IPS-18c (cell line): ENCODE data around the gene ACD.
A peak's percentile ranks its signal among the peaks of the same experiment; 100 is the strongest.

Source experiments
- H3K4me3 ChIP-seq: 2 replicates; pipeline ENCODE4 v1.7.0; 2013; ENCODE audit warnings: low read depth, mild to moderate bottlenecking, low read length, moderate library complexity; ENCODE audit not compliant: insufficient read depth
- H3K9me3 ChIP-seq: one replicate; pipeline ENCODE4 v1.6.1; 2013; ENCODE audit warnings: mild to moderate bottlenecking, low read length, moderate library complexity; ENCODE audit not compliant: control insufficient read depth, insufficient read depth

The ACD gene

DNA sequence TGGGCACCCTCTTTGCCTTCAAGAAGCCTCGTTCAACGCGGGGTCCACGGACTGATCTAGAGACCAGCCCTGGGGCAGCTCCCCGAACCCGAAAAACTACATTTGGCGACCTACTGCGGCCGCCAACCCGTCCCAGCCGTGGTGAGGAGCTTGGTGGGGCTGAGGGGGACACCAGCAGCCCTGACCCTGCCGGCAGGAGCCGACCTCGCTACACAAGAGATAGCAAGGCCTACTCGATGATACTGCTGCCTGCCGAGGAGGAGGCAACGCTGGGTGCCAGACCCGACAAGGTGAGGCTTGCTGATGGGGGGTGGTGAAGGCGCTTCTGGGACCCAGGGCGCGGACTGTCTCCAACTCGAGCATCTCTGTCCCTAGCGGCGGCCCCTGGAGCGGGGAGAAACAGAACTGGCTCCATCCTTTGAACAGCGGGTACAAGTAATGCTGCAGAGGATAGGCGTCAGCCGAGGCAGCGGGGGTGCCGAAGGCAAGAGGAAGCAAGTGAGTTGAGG lies 5.6 kb downstream of the ACD start:
- Histone ChIP-seq H3K9me3 (no peaks in the 10 kb centered on the region), H3K4me3 (no peak overlapping the region)

DNA sequence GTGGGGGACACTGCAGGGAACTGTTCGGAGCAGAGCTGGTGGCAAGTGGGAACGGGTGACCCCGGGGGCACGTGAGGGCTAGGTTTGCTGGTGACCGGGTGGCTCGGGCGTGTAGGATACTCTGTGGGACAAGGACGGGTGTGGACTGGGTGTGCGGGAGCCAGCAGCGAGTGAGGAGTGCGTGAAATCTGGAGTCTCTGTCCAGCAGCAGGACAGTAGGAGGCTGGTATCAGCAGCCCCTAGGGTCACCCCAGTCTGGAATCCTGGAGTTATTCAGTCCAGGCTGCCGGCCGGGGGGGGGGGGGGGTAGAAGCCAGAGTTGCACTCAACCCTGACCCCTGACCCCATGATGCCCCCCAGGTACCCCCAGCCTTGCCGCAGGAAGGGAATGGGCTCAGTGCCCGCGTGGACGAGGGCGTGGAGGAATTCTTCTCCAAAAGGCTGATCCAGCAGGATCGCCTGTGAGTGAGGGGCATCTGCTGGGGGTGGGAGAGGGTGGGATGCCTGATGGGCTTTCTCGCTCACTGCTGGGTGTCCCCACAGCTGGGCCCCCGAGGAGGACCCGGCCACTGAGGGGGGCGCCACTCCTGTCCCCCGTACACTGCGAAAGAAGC lies 6.2 kb downstream of the ACD start:
- H3K4me3 ChIP-seq = peak overlapping the region; percentile 63

DNA sequence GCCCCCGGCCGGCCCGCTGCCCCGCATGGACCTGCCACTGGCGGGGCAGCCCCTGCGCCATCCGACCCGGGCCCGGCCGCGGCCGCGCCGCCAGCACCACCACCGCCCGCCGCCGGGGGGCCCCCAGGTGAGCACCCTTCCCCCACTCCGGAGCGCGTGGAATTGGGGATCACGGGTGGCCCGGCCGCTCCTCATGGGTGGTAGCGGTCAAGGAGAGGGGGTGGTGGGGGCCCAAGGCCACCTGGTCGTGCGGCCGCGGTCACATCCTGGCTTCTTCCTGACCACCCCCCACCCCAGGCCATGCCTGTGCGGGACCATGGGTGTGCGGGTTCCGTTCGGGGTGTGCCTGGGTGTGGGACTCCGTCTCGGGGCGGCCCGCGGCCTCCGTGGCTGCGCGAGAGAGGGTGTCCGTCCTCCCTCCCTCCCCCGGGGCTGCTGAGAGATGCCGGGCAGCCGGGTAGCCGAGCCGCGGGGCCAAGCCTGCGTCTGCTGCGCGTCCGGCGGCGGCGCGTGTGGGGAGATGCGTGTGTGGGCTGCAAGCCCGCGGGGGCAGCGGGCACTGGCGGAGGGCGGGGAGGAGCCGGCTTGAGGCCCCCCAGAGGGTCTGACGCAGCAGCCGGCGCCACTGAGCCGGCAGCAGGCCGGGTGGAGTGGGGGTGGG lies 6.8 kb downstream of the ACD start:
- H3K4me3 ChIP-seq = peak overlapping the region; percentile 63
- no peaks in the 10 kb centered on the region for H3K9me3 ChIP-seq

More for the DNA sequence above, 6.2 kb downstream of the ACD start:
- no peaks in the 10 kb centered on the region for H3K9me3 ChIP-seq

DNA sequence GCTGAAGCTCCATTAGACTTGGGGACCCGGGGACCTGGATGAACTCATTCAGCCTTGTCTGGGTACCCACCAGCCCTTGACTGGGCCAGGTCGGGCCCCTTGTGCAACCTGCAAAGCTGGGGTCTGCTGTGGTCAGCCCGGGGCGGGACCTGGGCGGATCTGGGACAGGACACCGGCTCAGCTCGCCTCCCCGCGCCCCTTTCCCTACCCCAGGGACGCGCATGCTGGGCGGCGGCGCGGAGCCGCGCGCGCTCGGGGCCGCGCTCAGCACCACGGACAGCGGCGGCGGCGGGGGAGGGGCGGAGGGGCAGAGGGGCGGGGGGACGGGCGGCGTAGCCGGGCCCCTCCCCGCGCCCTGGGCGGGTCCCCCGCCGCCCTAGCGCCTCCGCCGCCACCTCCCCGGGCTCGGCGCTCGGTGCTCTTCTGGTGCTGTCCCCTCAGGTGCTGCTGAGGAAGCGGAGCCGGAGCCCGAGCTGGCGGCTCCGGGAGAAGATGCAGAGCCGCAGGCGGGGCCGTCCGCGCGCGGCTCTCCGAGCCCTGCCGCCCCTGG lies 7.4 kb downstream of the ACD start:
- Histone ChIP-seq H3K4me3 (peak overlapping the region; percentile 63), H3K9me3 (no peaks in the 10 kb centered on the region)

DNA sequence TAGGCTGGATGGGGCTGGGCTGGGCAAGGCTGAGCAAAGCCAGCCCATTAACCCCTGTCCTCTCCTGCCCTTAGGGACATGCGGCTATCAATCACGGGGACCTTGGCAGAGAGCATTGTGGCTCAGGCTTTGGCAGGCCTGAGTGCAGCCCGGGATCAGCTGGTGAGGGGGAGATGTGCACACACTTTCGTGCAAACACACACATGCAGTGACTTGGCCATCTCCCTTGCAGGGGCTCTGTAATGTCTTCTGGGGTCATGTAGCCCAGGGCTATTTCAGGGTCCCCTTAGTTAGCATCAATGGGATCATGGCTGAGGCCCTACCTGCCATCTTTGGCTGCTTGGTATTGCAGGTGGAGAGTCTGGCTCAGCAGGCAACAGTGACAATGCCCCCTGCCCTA lies 8.2 kb downstream of the ACD start:
- no peak overlapping the region for H3K4me3 ChIP-seq
- H3K9me3 ChIP-seq = no peaks in the 10 kb centered on the region

DNA sequence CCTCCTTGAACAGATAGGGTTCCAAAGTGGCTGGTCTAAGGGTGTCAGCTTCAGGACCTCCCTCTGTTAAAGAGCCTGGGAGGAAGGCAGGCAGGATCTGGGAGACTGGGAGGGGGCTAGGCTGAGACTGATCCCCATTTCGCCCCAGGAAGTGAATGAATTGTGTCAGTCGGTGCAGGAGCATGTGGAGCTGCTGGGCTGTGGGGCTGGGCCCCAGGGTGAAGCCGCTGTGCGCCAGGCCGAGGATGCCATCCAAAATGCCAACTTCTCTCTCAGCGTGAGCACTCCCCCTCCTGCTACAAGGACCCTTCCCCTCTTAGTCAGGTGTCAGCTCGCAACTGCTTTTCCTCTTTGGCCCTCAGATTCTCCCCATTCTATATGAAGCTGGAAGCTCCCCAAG lies 9.0 kb downstream of the ACD start:
- Histone ChIP-seq H3K9me3 (no peaks in the 10 kb centered on the region), H3K4me3 (no peak overlapping the region)

DNA sequence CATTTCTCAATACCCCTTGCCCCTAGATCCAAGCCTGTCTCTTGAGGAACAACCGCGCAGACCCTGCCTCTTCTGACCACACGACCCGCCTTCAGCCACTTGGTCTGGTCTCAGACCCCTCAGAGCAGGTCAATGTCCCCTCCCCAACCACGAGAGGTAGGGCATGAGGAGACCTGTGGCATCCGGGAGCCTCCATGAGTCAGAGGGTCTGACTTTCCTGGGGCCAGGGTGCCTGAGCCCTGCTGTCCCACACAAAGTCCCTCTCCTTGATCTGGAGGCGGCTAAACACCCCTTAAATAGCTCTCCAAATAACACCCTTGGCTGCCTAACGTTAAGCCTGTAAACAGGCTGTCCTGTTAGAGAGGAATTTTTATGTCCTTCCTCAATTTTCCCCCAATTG lies 10.0 kb downstream of the ACD start:
- no peak overlapping the region for H3K4me3 ChIP-seq
- no peaks in the 10 kb centered on the region for H3K9me3 ChIP-seq

DNA sequence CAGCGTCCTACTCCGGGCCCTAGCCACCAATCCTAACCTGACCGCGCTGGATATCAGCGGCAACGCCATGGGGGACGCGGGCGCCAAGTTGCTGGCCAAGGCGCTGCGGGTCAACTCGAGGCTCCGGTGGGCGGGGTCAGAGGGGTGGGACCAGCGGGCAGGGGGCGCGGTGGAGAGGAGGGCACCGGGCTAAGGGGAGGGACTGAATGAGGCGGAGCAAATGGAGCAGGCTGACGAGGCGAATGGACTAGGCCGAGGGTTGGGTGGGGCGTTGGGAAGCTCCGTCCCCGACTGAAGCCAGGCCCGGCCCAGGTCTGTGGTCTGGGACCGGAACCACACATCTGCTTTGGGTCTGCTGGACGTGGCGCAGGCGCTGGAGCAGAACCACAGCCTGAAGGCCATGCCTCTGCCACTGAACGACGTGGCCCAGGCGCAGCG lies 10.5 kb downstream of the ACD start:
- no peaks in the 10 kb centered on the region for H3K9me3 ChIP-seq
- no peak overlapping the region for H3K4me3 ChIP-seq

DNA sequence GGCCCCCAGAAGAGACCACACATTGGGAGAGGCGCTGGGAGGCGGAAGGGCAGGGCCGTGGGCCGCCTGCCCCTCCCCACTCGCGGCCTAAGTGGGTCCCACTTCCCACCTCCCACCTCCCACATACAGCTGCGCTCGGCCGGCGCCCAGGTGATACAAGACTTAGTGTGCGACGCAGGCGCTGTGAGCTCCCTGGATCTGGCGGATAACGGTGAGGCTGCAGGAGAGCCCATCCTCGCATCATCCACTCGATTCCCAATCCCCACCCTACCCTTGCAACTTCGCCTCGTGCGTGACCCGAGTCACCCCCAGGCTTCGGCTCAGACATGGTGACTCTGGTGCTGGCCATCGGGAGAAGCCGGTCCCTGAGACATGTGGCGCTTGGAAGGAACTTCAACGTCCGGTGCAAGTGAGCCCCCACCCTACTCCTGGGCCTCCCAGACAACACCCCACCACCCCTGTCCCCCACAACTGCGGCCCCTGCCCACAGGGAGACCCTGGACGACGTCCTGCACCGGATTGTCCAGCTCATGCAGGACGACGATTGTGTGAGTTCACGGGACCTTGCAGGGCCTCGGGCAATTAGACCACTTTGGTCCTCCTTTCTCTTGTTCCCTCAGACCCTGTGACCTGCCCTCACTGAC lies 11.2 kb downstream of the ACD start:
- H3K9me3 ChIP-seq = no peaks in the 10 kb centered on the region
- no peak overlapping the region for H3K4me3 ChIP-seq

DNA sequence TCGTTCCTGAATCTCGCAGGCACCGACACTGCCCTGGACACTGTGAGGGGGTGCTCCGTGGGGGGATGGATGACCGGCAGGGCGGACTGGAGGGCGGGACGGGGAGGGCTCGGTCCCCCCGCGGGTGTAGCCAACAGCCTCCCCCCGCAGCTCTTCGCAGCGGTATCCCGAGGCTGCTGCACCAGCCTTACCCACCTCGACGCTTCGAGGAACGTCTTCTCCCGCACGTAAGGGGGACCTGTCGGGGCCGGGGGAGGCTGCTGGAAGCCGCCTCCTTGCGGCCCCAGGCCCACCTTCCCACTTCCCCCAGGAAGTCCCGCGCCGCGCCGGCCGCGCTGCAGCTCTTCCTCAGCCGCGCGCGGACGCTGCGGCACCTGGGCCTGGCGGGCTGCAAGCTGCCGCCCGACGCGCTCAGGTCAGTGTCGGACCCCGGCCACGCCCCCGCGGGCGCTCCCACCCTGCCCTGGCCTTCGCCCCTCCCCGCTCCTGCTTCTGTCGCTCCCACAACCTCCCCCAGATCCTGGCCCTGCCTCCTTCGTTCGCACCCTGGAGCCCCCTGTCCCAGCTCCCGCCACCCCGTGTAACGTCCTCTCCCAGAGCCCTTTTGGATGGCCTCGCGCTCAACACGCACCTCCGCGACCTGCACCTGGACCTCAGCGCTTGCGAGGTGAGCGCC lies 11.8 kb downstream of the ACD start:
- H3K4me3 ChIP-seq = no peak overlapping the region
- H3K9me3 ChIP-seq = no peaks in the 10 kb centered on the region

DNA sequence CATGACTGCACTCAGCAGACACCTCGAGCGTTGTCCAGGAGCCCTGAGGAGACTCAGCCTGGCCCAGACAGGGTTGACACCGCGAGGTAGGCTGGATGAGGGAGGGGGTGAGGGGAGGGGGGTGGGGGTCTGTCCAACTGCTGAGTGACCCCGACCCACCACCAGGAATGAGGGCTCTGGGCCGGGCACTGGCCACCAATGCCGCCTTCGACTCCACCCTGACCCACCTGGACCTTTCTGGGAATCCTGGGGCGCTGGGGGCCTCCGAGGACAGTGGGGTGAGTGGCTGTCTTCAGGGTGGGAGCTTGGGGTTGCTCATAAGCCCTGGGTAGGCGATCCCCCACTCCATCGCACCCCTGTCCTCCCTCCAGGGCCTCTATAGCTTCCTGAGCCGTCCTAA lies 12.4 kb downstream of the ACD start:
- H3K9me3 ChIP-seq = no peaks in the 10 kb centered on the region
- no peak overlapping the region for H3K4me3 ChIP-seq

DNA sequence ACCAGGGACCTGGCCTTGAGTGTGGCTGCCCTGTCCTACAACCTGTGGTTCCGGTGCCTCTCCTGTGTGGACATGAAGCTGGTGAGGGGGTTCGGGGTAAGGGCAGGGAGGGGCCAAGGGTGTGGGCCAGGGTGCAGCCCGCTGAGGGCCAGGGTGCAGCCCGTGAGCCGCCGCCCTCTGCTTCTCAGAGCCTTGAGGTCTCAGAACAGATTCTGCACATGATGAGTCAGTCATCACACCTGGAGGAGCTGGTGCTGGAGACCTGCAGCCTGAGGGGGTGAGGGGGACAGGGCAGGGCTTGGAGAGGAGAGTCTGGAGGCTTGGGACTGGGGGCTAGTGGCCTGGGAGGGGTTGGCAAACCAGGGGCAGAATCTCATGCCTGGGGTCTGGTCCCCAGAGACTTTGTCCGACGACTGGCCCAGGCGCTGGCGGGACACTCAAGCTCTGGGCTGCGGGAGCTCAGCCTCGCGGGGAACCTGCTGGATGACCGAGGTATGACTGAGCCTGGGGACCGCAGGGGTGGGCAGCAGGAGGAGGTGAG lies 12.9 kb downstream of the ACD start:
- Histone ChIP-seq H3K4me3 (no peak overlapping the region), H3K9me3 (no peaks in the 10 kb centered on the region)

DNA sequence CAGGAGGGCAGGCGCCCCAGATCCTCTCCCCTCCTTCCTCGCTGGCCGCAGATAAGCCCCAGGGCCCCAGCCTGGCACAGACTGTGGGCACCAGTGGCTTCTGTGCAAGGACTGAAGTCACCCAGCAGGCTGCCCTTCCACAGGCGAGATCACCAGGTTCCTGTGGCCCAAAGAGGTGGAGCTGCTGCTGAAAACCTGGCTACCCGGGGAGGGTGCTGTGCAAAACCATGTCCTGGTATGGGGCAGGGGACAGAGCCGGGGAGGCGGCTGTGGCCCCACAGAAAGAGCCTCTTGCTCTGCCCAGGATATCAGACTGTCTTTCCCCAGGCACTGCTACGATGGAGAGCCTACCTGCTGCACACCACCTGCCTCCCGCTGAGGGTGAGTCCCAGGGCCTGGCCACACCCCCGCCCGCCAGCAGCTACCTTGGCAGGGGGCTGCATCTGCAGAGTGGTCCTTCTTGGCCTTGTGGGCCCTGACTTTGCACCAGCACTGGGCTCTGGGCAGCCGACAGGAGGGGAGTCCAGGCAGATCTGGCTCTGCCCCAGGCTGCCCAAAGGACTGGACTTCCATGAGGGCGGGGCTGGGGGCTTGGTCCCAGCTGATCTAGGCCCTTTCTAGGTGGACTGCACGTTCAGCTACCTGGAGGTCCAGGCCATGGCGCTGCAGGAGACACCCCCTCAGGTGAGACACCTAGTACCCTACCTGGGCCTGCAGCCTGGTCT lies 14.5 kb downstream of the ACD start:
- no peaks in the 10 kb centered on the region for H3K9me3 ChIP-seq
- peak overlapping the region; percentile 61 for H3K4me3 ChIP-seq

DNA sequence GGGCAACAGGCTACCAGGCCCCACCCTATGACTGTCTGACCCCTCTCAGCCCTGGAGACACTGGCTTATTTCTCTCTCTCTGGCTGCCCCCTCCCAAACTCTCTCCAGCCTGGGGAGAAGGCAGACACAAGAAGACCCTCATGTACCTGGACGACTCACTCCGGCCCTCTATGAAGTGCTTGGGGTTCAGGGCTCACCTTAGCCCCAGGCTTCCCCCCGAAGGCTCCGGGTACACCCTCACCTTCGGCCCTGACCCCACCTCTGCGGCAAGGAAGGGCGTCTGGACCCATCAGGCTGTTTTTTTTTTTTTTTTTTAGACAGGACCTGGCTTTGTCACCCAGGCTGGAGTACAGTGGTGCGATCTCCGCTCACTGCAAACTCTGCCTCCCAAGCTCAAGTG lies 16.0 kb downstream of the ACD start:
- H3K4me3 ChIP-seq = no peak overlapping the region
- H3K9me3 ChIP-seq = no peaks in the 10 kb centered on the region

DNA sequence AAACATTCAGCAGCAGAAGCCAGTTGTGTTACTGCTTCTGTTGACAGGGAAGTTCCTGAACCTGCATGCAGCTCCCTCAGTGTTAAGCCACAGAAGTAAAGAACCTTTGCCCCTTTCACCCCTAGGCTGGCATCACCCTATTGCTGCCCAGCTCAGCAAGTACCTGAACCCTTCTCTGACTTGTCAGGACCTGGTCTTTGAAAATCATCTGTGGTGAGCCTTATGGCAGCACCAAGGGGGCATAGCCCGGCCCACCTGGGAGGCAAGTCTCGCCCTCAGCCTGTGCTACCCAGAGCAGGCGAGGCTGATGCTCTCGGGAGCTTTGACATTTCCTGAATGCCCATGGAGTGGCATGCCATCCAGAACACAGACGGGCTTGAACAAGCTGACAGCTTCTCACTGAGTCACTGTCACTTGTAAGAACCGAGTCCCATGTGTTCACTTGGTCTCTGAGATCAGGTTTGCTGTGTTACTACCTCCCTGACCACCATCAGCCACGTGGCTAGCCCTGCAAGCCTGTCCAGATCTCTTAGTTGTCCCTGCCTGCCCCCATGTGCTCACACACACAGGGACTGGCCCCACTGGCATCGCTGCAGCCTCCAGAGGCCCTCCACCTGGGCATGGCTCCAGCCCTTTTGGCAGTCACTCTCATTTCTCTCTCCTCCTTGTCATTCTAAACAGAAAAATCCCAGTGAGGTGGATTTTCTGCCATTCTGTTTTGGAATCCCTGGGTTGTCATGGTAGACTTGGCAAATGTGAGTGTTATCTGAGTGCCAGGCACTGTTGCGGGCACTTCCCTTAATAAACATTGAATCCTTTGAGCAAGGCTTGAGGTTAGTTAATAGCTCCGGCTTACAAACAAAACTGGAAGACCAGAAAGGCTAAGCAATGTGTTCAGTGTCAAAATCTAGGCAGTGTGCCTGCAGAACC lies 18.0 kb downstream of the ACD start:
- Histone ChIP-seq H3K9me3 (no peaks in the 10 kb centered on the region), H3K4me3 (no peak overlapping the region)

DNA sequence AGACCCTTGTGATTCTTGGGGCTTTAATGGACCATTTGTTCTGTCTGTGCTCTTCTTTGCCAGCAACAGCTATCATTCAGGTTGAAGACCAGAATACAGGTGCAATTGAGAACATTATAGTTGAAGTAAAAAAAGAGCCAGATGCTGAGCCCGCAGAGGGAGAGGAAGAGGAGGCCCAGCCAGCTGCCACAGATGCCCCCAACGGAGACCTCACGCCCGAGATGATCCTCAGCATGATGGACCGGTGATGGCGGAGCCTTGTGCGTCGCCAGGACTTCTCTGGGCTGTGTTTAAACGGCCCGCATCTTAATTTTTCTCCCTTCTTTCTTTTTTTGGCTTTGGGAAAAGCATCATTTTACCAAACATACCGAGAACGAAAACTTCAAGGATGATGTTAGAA lies 22.4 kb downstream of the ACD start:
- no peak overlapping the region for H3K4me3 ChIP-seq

More for the DNA sequence above, 22.4 kb downstream of the ACD start:
- H3K9me3 ChIP-seq = no peaks in the 10 kb centered on the region
